GM12878 (cell line): ENCODE measurements around the gene ITGA1. TPM values are rescaled to one million over a fixed set of nuclear protein-coding genes. Genes with fewer than 3 reads are reported as not detected.

Experiments used
- ATAC-seq: fragments of 200-7000 bp; cut with Tn5 transposase; 3 replicates; pipeline ENCODE4 v1.9.1; 2020; ENCODE audit warnings: mild to moderate bottlenecking, moderate library complexity
- BruUV-seq: library from RNA; stranded (reverse); fragments of 400-500 nt; replicated peaks from 2 replicates; lab custom pipeline; 2021; lab: Mats Ljungman, UMichigan
- CTCF ChIA-PET: fragments of 300-600 bp; sonication (Branson Sonifier 250); formaldehyde crosslinking; extraction: SDS; loops from one replicate; lab custom pipeline; 2021; ENCODE audit warnings: inconsistent platforms; lab: Yijun Ruan, JAX
- POLR2A ChIA-PET: fragments of 350-600 bp; formaldehyde crosslinking; extraction: SDS; loops from one replicate; lab custom pipeline; 2021; ENCODE audit warnings: inconsistent platforms; lab: Charles Lee
- RAD21 ChIA-PET: fragments of 300-600 bp; sonication (Branson Sonifier 250); formaldehyde crosslinking; loops from one replicate; lab custom pipeline; 2023; ENCODE audit warnings: antibody characterized with exemption; ENCODE audit not compliant: unreplicated experiment; lab: Charles Lee
- SMC1A ChIA-PET: fragments of 300-600 bp; sonication (Branson Sonifier 250); formaldehyde crosslinking; loops from one replicate; lab custom pipeline; 2023; ENCODE audit not compliant: unreplicated experiment, uncharacterized antibody; lab: Charles Lee
- DNase-seq: peaks from one replicate; pipeline ENCODE4 v3.0.0-alpha.2; 2011; ENCODE audit warnings: low read depth, low spot score
- FAIRE-seq: peaks from 3 replicates; lab custom pipeline; 2011; peaks lifted over from hg19 to GRCh38; lab: Jason Lieb, UNC
- H2AFZ ChIP-seq: 2 replicates; pipeline ENCODE4 v1.6.0; 2011; ENCODE audit warnings: low read depth, low read length, control low read depth; ENCODE audit not compliant: control insufficient read depth
- H3K27ac ChIP-seq: 2 replicates; pipeline ENCODE4 v1.5.1; 2011; ENCODE audit warnings: control low read depth; ENCODE audit not compliant: control insufficient read depth, insufficient read depth
- H3K27me3 ChIP-seq, 2 experiments: replicated peaks in 1 of 2; 2 replicates each; pipeline versions ENCODE4 v1.6.0 to v1.6.1; 2011; ENCODE audit warnings: low read length in 1 of 2; ENCODE audit not compliant: control insufficient read depth in 2 of 2, insufficient read depth in 2 of 2
- H3K36me3 ChIP-seq, 2 experiments: 2 replicates each; pipeline ENCODE4 v1.5.1; 2011; ENCODE audit warnings: low read length in 1 of 2; ENCODE audit not compliant: control insufficient read depth in 2 of 2, insufficient read depth in 2 of 2
- H3K4me1 ChIP-seq: 2 replicates; pipeline ENCODE4 v1.6.1; 2011; ENCODE audit warnings: mild to moderate bottlenecking, low read length, moderate library complexity, mixed read lengths; ENCODE audit not compliant: control insufficient read depth, insufficient read depth
- H3K4me2 ChIP-seq: 2 replicates; pipeline ENCODE4 v1.6.0; 2011; ENCODE audit warnings: control low read depth; ENCODE audit not compliant: control insufficient read depth, insufficient read depth
- H3K4me3 ChIP-seq: fragments of 200-600 bp; sonication (generic); 2 replicates; pipeline ENCODE4 v1.5.1; 2016
- H3K79me2 ChIP-seq: 2 replicates; pipeline ENCODE4 v1.6.0; 2011; ENCODE audit warnings: low read length; ENCODE audit not compliant: control insufficient read depth, insufficient read depth
- H3K9ac ChIP-seq: 2 replicates; pipeline ENCODE4 v1.8.0; 2011; ENCODE audit warnings: low read length, control low read depth, mixed read lengths; ENCODE audit not compliant: control insufficient read depth, insufficient read depth
- H3K9me3 ChIP-seq: replicated peaks from 3 replicates; pipeline ENCODE4 v1.5.1; 2011; ENCODE audit warnings: mild to moderate bottlenecking, low read length; ENCODE audit not compliant: control insufficient read depth, insufficient read depth
- H4K20me1 ChIP-seq: 2 replicates; pipeline ENCODE4 v1.6.0; 2011; ENCODE audit not compliant: control insufficient read depth, insufficient read depth
- CBX5 ChIP-seq: sonication (generic); IDR thresholded peaks from 2 replicates; pipeline ENCODE4 v1.6.1; 2016; ENCODE audit warnings: low read depth, moderate library complexity, mild to moderate bottlenecking, inconsistent platforms
- E2F4 ChIP-seq: IDR thresholded peaks from 2 replicates; pipeline ENCODE4 v1.6.1; 2012; ENCODE audit warnings: low read depth, low read length, improper control_type of control experiment
- IRF5 ChIP-seq: fragments of 450-650 bp; IDR thresholded peaks from 2 replicates; pipeline ENCODE4 v1.6.1; 2017; ENCODE audit warnings: borderline replicate concordance
- KLF5 ChIP-seq: fragments of 450-650 bp; IDR thresholded peaks from 2 replicates; pipeline ENCODE4 v1.6.1; 2014; ENCODE audit warnings: mild to moderate bottlenecking; ENCODE audit not compliant: partially characterized antibody
- MTA2 ChIP-seq: fragments of 450-650 bp; IDR thresholded peaks from 2 replicates; pipeline ENCODE4 v1.6.1; 2016; ENCODE audit warnings: low read depth, mild to moderate bottlenecking, moderate library complexity
- NR2F1 ChIP-seq: fragments of 450-650 bp; conservative IDR thresholded peaks from 2 replicates; pipeline ENCODE4 v1.6.1; 2017; ENCODE audit warnings: mild to moderate bottlenecking
- PAX8 ChIP-seq: fragments of 450-650 bp; IDR thresholded peaks from 2 replicates; pipeline ENCODE4 v1.6.1; 2017; ENCODE audit warnings: mild to moderate bottlenecking, moderate library complexity
- PML ChIP-seq: IDR thresholded peaks from 2 replicates; pipeline ENCODE4 v1.6.1; 2012; ENCODE audit warnings: low read length, inconsistent platforms
- POLR2AphosphoS5 ChIP-seq: IDR thresholded peaks from 2 replicates; pipeline ENCODE4 v1.6.1; 2011; ENCODE audit warnings: mild to moderate bottlenecking, low read length, inconsistent platforms
- RAD21 ChIP-seq: IDR thresholded peaks from 2 replicates; pipeline ENCODE4 v1.6.1; 2011; ENCODE audit warnings: mild to moderate bottlenecking, low read depth, low read length, moderate library complexity; ENCODE audit not compliant: insufficient read depth
- RELA ChIP-seq: fragments of 450-650 bp; IDR thresholded peaks from 2 replicates; pipeline ENCODE4 v1.8.0; 2014; ENCODE audit warnings: borderline replicate concordance; ENCODE audit not compliant: partially characterized antibody
- RFX5 ChIP-seq: IDR thresholded peaks from 2 replicates; pipeline ENCODE4 v1.6.1; 2011; ENCODE audit warnings: low read depth, low read length, improper control_type of control experiment
- SUPT20H ChIP-seq: IDR thresholded peaks from 2 replicates; pipeline ENCODE4 v1.6.1; 2011; ENCODE audit warnings: low read depth, mild to moderate bottlenecking, low read length, moderate library complexity, borderline replicate concordance; ENCODE audit not compliant: control insufficient read depth
- SUZ12 ChIP-seq: fragments of 200-600 bp; sonication (generic); IDR thresholded peaks from one replicate; pipeline ENCODE4 v1.6.1; 2018; ENCODE audit warnings: antibody characterized with exemption, mild to moderate bottlenecking; ENCODE audit not compliant: unreplicated experiment
- TCF12 ChIP-seq: IDR thresholded peaks from 2 replicates; pipeline ENCODE4 v1.6.1; 2011; ENCODE audit warnings: low read depth, mild to moderate bottlenecking, low read length
- ZNF622 ChIP-seq: fragments of 450-650 bp; IDR thresholded peaks from 2 replicates; pipeline ENCODE4 v1.6.1; 2017; ENCODE audit warnings: mild to moderate bottlenecking, inconsistent platforms
- WGBS: methylation state at CpG from one replicate; pipeline ENCODE4 v1.1.6; 2016; ENCODE audit warnings: low lambda C conversion rate; ENCODE audit not compliant: insufficient replicate concordance, insufficient coverage; ENCODE audit errors: missing lambda C conversion rate; 5-methylcytosine and 5-hydroxymethylcytosine counted together
- in situ Hi-C: fragments of 300-500 bp; cut with MboI; formaldehyde crosslinking; loops from 9 replicates; pipeline ENCODE4 v1.14.3; 2018; ENCODE audit warnings: mixed read lengths
- intact Hi-C: fragments of 100-400 bp; cut with micrococcal nuclease; formaldehyde crosslinking; loops from one replicate; pipeline ENCODE4 v1.14.2; 2022; ENCODE audit not compliant: unreplicated experiment
- polyA plus RNA-seq, 11 experiments: library from polyadenylated mRNA; depleted of rRNA in 4 of 11; unstranded in 6 of 11; stranded (reverse) in 5 of 11; fragments of >200 nt; fragmentation: Nextera tagmentation in 4 of 11; fragmentation: Illumina TruSeq in 1 of 11; extraction: Ambion mirVana in 4 of 11; extraction: Trizol in 1 of 11; gene quantifications; 1 replicate in 1 of 11; 2 replicates in 10 of 11; pipeline versions ENCODE4 v1.2.1 to v1.2.3, GENCODE V29; 2011 to 2016; ENCODE audit warnings: inconsistent platforms in 2 of 11, missing spikeins in 2 of 11, low read depth in 1 of 11
- total RNA-seq, 4 experiments: library from RNA; depleted of rRNA in 3 of 4; stranded (reverse); fragments of >200 nt in 3 of 4; fragmentation: Illumina TruSeq in 1 of 4; extraction: Trizol in 1 of 4; gene quantifications; 2 replicates each; pipeline versions ENCODE4 v1.2.1 to v1.2.3, GENCODE V29; 2013 to 2021
- TF ChIP-seq, protein P1 (sequence below): IDR thresholded peaks from 2 replicates; pipeline ENCODE4 v1.6.1; 2012; ENCODE audit warnings: low read length, inconsistent platforms
- TF ChIP-seq, protein P2 (sequence below): fragments of 450-650 bp; IDR thresholded peaks from 2 replicates; pipeline ENCODE4 v1.6.1; 2018; ENCODE audit warnings: mild to moderate bottlenecking, low read depth, moderate library complexity; ENCODE audit not compliant: partially characterized antibody

The ITGA1 gene
- total and polyA plus RNA-seq, 10 of the 15 experiments (the other 5 are each of a cell fraction or from before 2014, with no cell fraction given), result 0.02 to 0.56 (median 0.19) TPM

- TF ChIP-seq E2F4, result no peak
- no peak for TF ChIP-seq IRF5
- TF ChIP-seq RFX5, result no peak
- no peak for TF ChIP-seq RELA
- no peak for TF ChIP-seq SUZ12
- TF ChIP-seq PML, result no peak
- no peak for TF ChIP-seq SUPT20H
- no peak for TF ChIP-seq NR2F1
- TF ChIP-seq MTA2, result no peak
- TF ChIP-seq TCF12, result no peak
- TF ChIP-seq CBX5, result no peak
Observed at GRCh38 chr5:52784737-52785136, 3.0 kb upstream of the ITGA1 start (continued).

DNA sequence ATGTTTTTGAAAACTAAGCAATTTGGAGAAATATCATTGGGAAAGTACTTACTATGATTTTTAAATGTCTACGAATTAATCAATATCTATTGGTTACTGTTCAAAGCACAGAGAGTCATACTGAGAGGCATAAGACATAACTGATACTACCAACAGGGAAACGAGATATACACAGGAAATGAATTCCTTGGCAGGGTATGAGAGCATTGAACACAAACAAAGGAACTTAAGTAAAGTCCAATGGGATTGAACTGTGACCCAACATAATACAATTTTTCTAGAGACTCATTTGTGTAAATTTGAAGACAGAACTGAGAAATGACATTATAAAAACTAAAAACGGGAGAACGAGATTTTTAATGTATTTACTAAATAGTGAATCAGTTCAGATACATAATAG lies 1.3 kb upstream of the ITGA1 start:
- FAIRE-seq, result no peak
- 0% methylated on average over 4 of the region's 4 CpGs for WGBS
- POLR2A ChIA-PET, result no interaction called here

More for the DNA sequence above, 1.3 kb upstream of the ITGA1 start:
- TF ChIP-seq KLF5, result no peak
- TF ChIP-seq POLR2AphosphoS5, result no peak
- TF ChIP-seq, protein P1, sequence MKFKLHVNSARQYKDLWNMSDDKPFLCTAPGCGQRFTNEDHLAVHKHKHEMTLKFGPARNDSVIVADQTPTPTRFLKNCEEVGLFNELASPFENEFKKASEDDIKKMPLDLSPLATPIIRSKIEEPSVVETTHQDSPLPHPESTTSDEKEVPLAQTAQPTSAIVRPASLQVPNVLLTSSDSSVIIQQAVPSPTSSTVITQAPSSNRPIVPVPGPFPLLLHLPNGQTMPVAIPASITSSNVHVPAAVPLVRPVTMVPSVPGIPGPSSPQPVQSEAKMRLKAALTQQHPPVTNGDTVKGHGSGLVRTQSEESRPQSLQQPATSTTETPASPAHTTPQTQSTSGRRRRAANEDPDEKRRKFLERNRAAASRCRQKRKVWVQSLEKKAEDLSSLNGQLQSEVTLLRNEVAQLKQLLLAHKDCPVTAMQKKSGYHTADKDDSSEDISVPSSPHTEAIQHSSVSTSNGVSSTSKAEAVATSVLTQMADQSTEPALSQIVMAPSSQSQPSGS, result no peak
- no peak for TF ChIP-seq RAD21
- TF ChIP-seq PAX8, result no peak
- TF ChIP-seq, protein P2, sequence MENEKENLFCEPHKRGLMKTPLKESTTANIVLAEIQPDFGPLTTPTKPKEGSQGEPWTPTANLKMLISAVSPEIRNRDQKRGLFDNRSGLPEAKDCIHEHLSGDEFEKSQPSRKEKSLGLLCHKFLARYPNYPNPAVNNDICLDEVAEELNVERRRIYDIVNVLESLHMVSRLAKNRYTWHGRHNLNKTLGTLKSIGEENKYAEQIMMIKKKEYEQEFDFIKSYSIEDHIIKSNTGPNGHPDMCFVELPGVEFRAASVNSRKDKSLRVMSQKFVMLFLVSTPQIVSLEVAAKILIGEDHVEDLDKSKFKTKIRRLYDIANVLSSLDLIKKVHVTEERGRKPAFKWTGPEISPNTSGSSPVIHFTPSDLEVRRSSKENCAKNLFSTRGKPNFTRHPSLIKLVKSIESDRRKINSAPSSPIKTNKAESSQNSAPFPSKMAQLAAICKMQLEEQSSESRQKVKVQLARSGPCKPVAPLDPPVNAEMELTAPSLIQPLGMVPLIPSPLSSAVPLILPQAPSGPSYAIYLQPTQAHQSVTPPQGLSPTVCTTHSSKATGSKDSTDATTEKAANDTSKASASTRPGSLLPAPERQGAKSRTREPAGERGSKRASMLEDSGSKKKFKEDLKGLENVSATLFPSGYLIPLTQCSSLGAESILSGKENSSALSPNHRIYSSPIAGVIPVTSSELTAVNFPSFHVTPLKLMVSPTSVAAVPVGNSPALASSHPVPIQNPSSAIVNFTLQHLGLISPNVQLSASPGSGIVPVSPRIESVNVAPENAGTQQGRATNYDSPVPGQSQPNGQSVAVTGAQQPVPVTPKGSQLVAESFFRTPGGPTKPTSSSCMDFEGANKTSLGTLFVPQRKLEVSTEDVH, result no peak
- no peak for TF ChIP-seq ZNF622
- TF ChIP-seq, all 136 proteins: peak for 0
- in situ Hi-C loops, result no loop called here
- ChIA-PET SMC1A (interaction anchor here (1.6 kb wide), 1 partner anchor 128 kb away, joined by 9 read pairs; no protein-coding TSS in a partner anchor), CTCF (interaction anchor here (1.3 to 1.6 kb wide), 2 partner anchors 127 to 129 kb away, joined by 6 to 8 read pairs; no protein-coding TSS in a partner anchor), RAD21 (no interaction called here)
- H3K4me1 ChIP-seq, result no peaks in the 10 kb centered on the region; the same call in 1 of the 2 replicates
- DNase-seq (no peak), ATAC-seq (no peak)
- no peak overlapping the region for H3K4me3 ChIP-seq
- no peak overlapping the region for H3K27ac ChIP-seq
- no peaks in the 10 kb centered on the region for H3K36me3 ChIP-seq
- no peaks in the 10 kb centered on the region for H3K79me2 ChIP-seq
- H3K27me3 ChIP-seq, result peaks cover 7 to 11% of the 10 kb centered on the region in 2 experiments; a peak in 3 of 4 replicates
- H3K9me3 ChIP-seq, result no peaks in the 10 kb centered on the region
- H4K20me1 ChIP-seq, result no peaks in the 10 kb centered on the region
- intact Hi-C loops, result loop anchor here (5.0 kb wide), 1 partner anchor 311 kb away; no protein-coding TSS in a partner anchor
- H3K9ac ChIP-seq, result no peak overlapping the region
- no peak overlapping the region for H2AFZ ChIP-seq
- BruUV-seq, result no TSS peak
- H3K4me2 ChIP-seq, result no peak overlapping the region
